Activated CD8-positive, alpha-beta memory T cell treated with anti-CD3 and anti-CD28 coated beads, Interleukin-2, amount 50 U/mL, for 1 hour (primary cell): ENCODE results near the gene NLRP11.

Experiments
- DNase-seq: peaks from one replicate; pipeline ENCODE4 v3.0.0-alpha.2; 2020; ENCODE audit errors: extremely low read depth

NLRP11 gene

DNA sequence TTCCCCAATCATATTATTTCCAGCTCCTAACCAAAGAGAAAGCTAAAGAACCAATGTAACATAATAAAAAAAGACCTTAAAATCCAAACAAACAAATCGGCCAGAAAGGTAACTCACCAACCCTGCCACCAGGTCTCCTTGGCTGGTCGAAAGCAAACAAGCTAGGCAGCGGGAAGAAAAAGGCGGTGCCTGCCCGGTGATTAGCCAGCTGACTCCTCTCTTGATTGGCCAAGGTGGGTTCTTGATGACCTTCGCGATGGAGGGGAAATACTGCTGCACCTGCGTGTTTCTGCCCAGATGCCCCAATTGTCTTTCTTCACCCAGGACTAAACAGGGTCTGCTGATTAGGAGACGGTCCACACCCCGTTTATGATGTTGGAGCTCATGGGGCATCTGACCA lies at the start of gene NLRP11:
TSS of gene NLRP11 (minus strand) at position 154 of the 400 bp plus-strand sequence. CDS start 13,825 bp downstream, outside the sequence.
- DNase-seq: no peak

DNA sequence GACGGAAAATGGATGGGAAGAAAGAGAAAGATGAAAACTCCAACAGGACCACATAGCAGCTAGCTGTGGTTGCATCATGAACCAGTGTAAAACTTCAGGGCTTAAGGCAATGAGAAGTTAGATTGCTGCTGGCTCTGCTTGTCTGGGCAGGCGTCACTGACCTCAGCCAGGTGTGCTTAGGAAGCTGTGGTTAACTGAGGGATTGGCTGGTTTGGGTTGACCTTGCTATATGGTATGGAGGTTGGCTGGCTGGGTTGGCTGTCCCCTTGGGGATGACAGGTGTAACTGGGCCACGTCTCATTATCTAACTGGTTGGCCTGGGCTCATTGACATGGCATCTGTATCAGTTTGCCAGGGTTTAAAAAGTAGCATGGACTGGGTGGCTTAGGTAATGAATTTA lies 45.4 kb upstream of the NLRP11 start:
- DNase-seq: no peak

DNA sequence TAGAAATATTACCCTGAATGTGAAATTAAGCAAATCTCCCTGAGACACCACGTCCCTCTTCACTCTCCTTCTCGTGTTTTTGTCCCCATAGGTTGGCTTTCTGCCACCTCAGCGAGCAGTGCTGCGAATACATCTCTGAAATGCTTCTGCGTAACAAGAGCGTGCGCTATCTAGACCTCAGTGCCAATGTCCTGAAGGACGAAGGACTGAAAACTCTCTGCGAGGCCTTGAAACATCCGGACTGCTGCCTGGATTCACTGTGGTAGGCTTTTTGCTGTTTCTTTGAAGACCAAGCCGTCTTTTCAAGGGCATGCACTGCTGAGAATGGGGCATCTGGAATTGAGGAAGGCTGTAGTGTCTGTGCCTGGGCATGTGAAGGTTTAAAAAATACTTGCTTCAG lies 38.9 kb upstream of the NLRP11 start:
- DNase-seq: no peak

DNA sequence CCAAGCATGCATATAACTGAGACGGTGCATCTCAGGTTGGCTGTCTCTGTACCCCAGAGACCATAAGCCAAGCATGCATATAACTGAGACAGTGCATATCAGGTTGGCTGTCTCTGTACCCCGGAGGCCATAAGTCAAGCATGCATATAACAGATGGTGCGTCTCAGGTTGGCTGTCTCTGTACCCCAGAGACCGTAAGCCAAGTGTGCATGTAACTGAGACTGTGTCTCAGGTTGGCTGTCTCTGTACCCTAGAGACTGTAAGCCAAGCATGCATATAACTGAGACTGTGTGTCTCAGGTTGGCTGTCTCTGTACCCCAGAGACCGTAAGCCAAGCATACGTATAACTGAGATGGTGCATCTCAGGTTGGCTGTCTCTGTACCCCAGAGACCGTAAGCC lies 35.3 kb upstream of the NLRP11 start:
- no peak for DNase-seq

DNA sequence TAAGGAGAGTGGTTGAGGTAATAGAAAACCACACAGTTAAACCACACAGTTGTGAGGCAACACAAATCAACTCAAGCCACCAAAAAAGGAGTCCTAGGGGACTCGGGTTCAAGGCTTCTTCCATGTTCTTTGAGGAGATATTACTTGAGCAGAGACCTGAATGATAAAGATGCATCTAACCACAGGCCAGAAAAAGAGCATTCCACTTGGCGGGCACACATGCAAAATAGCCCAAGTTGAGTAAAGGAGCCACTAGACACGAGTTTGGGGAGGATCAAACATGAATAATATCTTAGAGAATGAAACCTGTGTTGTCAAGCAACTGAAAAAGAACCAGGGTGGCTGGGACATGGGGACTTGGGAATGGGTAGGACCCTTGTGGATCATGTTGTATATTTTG lies 34.7 kb upstream of the NLRP11 start:
- DNase-seq: no peak

DNA sequence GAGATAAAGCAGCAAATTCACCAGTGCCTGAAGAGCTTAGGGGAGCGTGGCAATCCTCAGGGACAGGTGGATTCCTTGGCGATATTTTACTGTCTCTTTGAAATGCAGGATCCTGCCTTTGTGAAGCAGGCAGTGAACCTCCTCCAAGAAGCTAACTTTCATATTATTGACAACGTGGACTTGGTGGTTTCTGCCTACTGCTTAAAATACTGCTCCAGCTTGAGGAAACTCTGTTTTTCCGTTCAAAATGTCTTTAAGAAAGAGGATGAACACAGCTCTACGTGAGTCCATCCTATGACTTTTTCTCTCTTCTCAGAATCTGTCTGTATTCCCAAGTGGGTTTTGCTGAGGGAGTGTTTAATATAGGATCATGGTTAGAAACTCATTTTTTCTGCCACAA lies 27.2 kb upstream of the NLRP11 start:
- no peak for DNase-seq

DNA sequence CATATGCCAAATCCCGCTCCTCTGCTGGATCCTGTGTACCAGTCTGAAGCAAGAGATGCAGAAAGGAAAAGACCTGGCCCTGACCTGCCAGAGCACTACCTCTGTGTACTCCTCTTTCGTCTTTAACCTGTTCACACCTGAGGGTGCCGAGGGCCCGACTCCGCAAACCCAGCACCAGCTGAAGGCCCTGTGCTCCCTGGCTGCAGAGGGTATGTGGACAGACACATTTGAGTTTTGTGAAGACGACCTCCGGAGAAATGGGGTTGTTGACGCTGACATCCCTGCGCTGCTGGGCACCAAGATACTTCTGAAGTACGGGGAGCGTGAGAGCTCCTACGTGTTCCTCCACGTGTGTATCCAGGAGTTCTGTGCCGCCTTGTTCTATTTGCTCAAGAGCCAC lies 26.6 kb upstream of the NLRP11 start:
- DNase-seq: no peak

DNA sequence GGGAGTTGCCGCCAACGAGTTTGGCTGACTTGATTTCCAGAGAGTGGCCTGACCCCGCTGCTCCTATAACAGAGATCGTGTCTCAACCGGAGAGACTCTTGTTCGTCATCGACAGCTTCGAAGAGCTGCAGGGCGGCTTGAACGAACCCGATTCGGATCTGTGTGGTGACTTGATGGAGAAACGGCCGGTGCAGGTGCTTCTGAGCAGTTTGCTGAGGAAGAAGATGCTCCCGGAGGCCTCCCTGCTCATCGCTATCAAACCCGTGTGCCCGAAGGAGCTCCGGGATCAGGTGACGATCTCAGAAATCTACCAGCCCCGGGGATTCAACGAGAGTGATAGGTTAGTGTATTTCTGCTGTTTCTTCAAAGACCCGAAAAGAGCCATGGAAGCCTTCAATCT lies 26.2 kb upstream of the NLRP11 start:
- DNase-seq: no peak

DNA sequence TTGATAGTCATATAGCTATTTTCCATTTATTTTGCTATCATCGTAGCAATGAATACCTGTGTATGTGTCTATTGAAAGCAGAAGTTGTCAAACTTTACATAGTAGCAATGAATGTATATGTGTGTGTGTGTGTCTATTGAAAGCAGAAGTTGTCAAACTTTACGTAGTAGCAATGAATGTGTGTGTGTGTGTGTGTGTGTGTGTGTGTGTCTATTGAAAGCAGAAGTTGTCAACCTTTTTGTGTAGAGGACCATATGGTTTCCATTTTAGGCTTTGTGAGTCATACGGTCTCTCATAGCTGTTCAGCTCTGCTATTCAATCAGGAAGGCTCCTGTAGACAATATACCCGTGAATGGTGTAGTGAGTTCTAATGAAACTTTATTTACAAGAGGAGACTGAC lies 25.4 kb upstream of the NLRP11 start:
- no peak for DNase-seq

DNA sequence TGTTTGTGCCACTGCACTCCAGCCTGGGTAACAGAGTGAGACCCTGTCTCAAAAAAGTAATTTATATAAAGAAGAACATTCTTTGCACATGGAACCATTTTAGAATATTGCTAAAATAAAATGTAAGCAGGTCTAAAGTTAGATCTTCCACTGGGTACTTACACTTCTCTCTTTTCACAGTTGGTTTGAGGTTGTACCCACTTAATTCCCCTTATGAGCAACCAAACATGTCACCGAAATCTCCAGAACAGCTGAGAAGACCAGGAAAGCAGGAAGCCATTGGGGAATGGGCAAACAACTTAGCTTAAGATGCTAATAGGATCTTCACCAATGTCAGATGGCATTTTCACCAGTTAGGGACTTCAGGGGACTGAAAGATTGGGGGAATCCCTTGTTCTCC lies 23.4 kb upstream of the NLRP11 start:
- no peak for DNase-seq

DNA sequence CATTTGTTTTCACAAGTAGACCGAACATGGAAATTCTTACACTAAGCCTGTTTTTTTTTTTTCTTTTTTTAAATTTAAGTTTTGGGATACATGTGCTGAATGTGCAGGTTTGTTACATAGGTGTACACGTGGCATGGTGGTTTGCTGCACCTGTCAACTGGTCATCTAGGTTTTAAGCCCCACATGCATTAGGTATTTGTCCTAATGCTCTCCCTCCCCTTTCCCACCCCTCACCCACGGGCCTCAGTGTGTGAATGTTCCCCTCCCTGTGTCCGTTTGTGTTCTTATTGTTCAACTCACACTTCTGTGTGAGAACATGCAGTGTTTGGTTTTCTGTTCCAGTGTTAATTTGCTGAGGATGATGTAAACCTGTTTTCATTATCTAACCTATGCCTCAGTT lies 7.1 kb upstream of the NLRP11 start:
- DNase-seq: no peak

DNA sequence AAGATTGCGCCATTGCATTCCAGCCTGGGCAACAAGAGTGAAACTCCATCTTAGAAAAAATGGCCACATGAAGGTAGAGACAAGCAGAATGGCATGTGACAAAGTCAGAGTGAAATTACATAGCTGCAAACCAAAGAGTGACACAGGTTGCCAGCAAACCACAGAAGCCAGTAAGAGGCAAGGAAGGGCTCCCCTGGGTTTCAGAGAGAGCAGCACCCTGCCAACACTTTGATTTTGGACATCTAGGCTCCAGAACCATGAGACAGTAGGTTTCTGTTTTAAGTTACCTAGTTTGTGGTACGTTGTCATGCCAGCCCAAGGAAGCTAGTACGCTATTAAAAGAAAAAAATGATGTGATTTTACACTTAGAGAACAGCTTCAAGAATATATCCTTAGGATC lies 6.5 kb upstream of the NLRP11 start:
- DNase-seq: no peak

DNA sequence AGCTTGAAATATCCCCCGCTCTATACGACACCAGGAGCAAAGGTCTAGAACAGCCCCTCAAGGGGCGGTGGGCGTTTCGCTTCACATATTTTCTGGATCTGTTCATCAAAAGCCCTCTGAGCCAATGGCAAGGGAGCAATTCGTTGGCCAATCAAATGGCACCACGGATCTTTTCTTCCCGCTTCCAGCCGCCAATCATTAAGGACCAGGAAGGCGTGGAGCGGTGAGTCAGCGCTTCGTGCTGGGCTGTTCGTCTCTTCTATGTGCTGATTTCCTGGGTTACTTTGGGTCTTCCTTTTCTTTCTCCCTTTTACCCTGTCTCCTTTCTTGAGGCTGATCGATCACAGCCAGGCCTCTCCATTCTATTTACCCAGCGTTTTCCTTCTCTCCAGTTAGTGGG lies 4.5 kb upstream of the NLRP11 start, which contains the start of gene NLRP4:
TSS of gene NLRP4 (plus strand) at position 201 of the 400 bp plus-strand sequence. CDS start 15,541 bp downstream, outside the sequence.
- DNase-seq: no peak

DNA sequence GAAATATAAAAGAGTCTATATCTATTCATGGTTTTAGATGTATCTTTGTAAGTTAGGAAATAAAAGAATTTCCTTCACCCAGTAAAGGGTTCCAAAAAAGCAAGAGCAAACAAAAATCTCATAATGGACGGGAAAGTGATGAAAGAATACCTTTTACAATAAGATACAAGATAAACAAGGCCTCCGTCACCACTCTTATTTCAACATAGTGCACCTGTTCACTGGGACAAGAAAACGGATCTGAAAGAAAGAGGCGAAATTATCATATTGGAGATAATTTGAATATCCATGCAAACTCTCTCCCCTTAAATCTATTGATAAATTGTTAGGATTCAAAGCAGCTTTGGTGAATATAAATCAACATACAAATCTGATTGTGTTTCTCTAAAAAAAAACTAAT lies 877 bp upstream of the NLRP11 start:
- no peak for DNase-seq

DNA sequence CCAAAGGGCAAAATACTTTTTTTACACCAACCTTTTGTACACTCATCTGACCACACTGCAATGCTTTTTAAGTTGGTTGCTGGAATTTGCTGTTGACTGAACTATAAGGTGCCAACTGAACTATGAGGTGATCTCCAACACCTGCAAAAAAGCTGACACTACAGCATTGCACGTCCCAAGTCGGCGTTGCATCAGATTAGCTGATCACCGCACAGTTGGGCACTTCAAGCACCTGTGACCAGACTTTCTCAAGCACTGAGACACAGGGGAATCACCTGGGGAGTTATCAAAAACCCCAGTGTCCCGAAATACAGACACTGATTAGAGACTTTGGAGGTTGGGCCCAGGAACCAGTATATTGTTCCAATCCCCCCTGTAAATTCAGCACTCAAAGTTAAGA lies 1.1 kb downstream of the NLRP11 start:
- DNase-seq: no peak

DNA sequence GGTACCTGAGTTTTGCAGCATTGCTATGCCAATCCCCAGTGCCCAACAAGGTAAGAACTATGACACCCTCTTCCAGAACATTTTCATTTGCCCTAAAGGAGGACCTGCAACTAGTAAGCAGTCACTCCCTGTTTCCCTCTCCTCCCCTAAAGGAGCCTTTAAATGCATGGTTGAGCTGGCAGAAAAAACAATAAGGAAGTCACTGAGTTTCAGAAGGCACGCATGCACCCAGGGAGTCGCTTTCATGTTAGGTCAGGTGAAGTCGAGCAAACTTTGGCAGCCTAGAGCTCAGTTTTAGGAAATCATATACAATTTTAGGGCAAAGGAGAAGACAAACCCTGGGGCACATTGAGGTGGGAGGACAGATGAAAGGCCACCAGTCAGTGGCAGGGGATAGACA lies 11.8 kb downstream of the NLRP11 start:
- DNase-seq: no peak

DNA sequence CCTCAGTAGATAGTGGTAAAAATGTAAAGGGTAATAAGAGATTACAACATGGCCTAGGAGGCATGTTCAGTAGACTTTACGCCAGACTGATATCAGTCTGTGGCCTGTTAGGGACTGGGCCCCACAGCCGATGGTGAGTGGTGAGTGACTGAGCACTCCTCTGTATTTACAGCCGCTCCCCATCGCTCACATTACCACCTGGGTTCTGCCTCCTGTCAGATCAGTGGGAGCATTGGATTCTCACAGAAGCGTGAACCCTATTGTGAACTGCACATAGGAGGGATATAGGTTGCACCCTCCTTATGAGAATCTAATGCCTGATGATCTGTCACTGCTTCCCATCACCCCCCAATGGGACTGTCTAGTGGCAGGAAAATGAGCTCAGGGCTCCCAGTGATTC lies 17.9 kb downstream of the NLRP11 start:
- DNase-seq: no peak

DNA sequence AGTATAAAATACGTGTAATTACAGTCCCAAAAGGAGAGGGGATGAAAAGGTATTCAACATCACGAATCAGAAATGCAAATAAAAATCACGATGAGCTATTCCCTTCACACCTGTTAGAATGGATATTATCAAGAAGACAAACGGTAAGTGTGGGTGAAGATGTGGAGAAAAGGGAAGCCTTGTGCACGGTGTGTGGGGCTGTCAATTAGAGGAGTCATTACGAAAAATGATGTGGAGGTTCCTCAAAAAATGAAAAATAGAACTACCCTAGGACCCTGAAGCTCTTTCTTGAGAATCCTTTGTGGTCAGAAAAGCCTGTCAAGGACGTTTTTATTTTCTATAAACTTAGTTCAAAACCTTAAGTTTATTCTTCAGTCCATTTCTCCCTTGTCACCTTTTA lies 19.4 kb downstream of the NLRP11 start:
- no peak for DNase-seq

DNA sequence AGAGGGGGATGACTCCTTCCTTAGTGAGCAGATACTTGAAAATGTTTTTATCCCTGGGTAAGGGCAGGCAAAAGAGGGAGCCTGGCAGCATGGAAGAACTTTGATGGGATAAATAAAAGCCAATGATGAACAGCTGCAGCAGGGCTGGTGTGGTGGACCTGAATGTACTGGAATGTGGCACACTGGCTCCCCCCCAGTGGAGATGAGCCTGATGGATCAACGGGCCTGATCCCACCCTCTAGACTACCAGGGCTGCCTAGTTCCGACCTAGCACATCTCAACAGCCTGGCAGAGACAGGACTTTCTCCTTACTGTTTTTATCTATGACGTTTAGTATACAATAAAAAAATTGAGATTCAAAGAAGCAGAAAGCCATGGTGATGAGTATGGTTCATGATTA lies 20.5 kb downstream of the NLRP11 start:
- no peak for DNase-seq

DNA sequence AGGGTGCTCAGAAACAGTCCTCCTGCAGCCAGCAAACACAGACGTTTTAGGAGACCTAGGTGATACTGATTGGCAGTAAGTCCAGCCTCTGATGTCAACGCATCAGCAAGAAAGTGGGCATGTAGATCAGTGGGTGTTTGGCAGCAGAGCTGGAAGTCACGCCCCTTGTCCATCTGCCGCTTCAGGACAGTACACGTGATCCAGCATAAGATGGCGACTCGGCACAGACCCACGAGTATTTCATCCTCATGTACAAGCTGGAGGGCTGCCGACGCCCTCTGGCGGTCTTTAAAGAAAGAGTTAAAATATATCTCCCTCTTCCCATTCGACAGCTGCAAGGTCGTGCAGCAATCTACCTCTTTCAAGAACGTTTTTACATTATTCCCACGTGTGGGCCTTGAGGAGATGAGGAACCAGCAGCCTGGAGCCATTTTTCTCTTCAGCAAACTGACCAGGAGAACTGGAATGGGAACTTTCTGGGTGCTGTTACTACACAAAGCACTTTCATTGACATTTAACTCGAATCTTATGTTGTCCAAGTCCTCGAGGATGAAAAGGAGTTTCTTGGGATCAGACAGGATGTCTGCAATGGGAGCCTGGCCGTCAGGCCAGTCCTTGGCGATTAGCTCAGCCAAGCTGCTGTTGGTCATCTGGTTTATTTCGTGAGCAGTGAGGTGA lies 22.3 kb downstream of the NLRP11 start:
- no peak for DNase-seq

DNA sequence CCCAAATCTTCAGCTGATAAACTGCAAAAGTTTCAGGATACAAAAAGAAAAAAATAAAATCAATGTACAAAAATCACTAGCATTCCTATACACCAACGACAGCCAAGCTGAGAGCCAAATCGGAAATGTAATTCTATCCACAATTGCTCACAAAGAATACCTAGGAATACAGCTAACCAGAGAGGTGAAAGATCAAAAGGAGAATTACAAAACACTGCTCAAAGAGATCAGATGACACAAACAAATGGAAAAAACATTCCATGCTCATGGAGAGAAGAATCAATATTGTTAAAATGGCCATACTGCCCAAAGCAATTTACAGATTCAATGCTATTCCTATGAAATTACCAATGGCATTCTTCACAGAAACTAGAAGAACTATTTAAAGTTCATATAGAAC lies 29.5 kb downstream of the NLRP11 start:
- DNase-seq: no peak

DNA sequence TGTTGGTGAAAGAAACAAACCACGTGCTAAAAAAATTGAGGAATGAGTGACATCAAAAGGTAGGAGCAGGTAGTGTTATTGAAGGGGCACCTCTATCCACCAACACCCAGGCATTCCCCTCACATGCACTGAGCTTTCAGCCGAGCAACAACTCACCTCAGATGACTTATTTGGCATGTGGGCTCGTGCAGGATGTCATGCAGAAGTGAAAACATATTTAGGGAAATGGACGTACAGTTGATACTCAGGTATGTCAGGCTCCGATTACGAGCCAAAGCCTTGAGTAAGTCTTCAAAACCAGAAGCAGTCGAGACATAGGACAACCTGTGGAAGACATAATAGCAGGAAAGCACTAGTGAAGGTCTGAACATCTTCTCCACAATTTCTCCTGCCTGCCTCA lies 30.4 kb downstream of the NLRP11 start:
- no peak for DNase-seq

DNA sequence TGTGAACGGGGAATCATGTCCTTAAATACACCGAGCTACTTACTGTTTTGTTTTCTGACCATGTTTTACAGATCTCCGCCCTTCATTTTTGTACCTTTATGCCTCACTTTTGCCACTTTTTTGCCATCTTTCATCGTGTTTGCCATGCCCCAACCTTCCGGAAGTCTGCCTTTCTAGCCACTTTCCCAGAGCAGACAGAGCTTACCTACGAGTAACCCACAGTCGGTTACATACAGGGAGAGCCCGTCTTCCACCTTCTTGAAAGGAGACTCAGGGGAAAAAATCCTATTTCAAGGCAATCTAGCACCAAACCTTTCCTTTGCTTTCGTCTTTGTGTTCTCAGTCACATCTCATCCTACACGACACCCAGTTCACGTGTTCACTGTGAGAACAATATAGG lies 36.8 kb downstream of the NLRP11 start:
- DNase-seq: no peak

DNA sequence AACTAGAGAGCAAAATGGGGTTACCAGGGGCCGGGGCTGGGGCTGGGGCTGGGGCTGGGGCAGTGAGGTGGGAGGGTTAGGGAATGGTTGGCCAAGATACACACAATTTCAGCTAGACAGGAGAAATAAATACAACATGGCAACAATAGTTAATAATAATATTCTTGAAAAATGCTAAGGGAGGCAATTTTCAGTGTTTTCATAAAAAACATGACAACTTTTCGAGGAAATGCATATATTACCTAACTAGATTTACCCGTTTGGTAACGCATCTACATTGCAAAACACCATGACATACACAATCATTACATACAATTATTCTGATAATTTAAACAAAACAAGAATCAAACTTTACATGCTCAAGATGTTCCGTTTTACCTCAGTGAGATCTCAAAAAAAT lies 50.7 kb downstream of the NLRP11 start:
- no peak for DNase-seq
